Measurements from ENCODE around the gene SHROOM4.

DNA sequence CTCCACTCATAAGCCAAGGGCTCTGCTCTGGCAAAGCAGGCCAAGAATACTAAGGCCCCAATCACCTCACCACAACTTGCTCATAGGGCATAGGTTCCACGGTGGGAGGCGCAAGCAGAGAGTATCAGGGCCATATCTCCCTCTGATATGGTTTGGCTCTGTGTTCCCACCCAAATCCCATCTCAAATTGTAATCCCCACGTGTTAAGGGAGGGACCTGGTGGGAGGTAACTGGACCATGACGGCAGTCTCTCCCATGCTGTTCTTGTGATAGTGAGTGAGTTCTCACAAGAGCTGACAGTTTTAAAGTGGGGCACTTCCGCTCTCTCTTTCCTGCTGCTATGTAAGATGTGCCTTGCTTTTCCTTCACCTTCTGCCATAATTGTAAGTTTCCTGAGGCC is 88.7 kb downstream of the SHROOM4 start:
- TF ChIP-seq, protein P1, sequence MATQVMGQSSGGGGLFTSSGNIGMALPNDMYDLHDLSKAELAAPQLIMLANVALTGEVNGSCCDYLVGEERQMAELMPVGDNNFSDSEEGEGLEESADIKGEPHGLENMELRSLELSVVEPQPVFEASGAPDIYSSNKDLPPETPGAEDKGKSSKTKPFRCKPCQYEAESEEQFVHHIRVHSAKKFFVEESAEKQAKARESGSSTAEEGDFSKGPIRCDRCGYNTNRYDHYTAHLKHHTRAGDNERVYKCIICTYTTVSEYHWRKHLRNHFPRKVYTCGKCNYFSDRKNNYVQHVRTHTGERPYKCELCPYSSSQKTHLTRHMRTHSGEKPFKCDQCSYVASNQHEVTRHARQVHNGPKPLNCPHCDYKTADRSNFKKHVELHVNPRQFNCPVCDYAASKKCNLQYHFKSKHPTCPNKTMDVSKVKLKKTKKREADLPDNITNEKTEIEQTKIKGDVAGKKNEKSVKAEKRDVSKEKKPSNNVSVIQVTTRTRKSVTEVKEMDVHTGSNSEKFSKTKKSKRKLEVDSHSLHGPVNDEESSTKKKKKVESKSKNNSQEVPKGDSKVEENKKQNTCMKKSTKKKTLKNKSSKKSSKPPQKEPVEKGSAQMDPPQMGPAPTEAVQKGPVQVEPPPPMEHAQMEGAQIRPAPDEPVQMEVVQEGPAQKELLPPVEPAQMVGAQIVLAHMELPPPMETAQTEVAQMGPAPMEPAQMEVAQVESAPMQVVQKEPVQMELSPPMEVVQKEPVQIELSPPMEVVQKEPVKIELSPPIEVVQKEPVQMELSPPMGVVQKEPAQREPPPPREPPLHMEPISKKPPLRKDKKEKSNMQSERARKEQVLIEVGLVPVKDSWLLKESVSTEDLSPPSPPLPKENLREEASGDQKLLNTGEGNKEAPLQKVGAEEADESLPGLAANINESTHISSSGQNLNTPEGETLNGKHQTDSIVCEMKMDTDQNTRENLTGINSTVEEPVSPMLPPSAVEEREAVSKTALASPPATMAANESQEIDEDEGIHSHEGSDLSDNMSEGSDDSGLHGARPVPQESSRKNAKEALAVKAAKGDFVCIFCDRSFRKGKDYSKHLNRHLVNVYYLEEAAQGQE (IDR thresholded peaks at IDR 0.05; ENCODE audit: unreplicated experiment): no peak
- no peak for TF ChIP-seq EZH2 (IDR thresholded peaks at IDR 0.05; ENCODE audit: low read depth, unreplicated experiment)
- TF ChIP-seq, protein P2, sequence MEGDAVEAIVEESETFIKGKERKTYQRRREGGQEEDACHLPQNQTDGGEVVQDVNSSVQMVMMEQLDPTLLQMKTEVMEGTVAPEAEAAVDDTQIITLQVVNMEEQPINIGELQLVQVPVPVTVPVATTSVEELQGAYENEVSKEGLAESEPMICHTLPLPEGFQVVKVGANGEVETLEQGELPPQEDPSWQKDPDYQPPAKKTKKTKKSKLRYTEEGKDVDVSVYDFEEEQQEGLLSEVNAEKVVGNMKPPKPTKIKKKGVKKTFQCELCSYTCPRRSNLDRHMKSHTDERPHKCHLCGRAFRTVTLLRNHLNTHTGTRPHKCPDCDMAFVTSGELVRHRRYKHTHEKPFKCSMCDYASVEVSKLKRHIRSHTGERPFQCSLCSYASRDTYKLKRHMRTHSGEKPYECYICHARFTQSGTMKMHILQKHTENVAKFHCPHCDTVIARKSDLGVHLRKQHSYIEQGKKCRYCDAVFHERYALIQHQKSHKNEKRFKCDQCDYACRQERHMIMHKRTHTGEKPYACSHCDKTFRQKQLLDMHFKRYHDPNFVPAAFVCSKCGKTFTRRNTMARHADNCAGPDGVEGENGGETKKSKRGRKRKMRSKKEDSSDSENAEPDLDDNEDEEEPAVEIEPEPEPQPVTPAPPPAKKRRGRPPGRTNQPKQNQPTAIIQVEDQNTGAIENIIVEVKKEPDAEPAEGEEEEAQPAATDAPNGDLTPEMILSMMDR (conservative IDR thresholded peaks at IDR 0.05; ENCODE audit: low read depth in 2 of 2): no peak
- no peak for TF ChIP-seq POLR2AphosphoS5 (IDR thresholded peaks at IDR 0.05; ENCODE audit: low read depth)
- TF ChIP-seq, protein P3, sequence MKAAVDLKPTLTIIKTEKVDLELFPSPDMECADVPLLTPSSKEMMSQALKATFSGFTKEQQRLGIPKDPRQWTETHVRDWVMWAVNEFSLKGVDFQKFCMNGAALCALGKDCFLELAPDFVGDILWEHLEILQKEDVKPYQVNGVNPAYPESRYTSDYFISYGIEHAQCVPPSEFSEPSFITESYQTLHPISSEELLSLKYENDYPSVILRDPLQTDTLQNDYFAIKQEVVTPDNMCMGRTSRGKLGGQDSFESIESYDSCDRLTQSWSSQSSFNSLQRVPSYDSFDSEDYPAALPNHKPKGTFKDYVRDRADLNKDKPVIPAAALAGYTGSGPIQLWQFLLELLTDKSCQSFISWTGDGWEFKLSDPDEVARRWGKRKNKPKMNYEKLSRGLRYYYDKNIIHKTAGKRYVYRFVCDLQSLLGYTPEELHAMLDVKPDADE (IDR thresholded peaks at IDR 0.05): no peak
- no peak for TF ChIP-seq CREB1 (CRISPR knock-in tag; IDR thresholded peaks at IDR 0.05; ENCODE audit: low read depth)
- no peak for TF ChIP-seq ZNF331 (CRISPR knock-in tag; IDR thresholded peaks at IDR 0.05; ENCODE audit: low read depth)
- TF ChIP-seq JUNB (IDR thresholded peaks at IDR 0.05; ENCODE audit: unreplicated experiment): no peak
- no peak for TF ChIP-seq EZH2phosphoT487 (IDR thresholded peaks at IDR 0.05; ENCODE audit: unreplicated experiment)
- no peak for TF ChIP-seq ZNF114 (CRISPR knock-in tag; IDR thresholded peaks at IDR 0.05)
- TF ChIP-seq STAT1 (IDR thresholded peaks at IDR 0.05; ENCODE audit: unreplicated experiment): no peak
